ENCODE results near the gene ZNF385C. TPM values are rescaled to one million over a fixed set of nuclear protein-coding genes. Genes with fewer than 3 reads are reported as not detected.
A peak's percentile ranks its signal among the peaks of the same experiment; 100 is the strongest.
"Not testable (repeated sequence)": the region's sequence is repeated elsewhere in the genome, so short reads cannot be mapped to it uniquely, and the experiment has no call there.

The ZNF385C gene
- total RNA-seq, 1 donor from 2014 or later, result 1.2 TPM

GRCh38 chr17:42020845-42021244 is 77.4 kb downstream of the ZNF385C start:
- DNase-seq (ENCODE audit: low spot score), result not testable (repeated sequence)

- peak; percentile 92 for DNase-seq (ENCODE audit: low spot score)
Measured at GRCh38 chr17:42019509-42020404, 78.5 kb downstream of the ZNF385C start, which contains the start of gene NKIRAS2. TSS of gene NKIRAS2 (plus strand) at chr17:42020090. CDS start at chr17:42021578, 1,488 bp downstream.

GRCh38 chr17:42018988-42019387 is 79.3 kb downstream of the ZNF385C start:
- no peak for DNase-seq (ENCODE audit: low spot score)

- no peak for DNase-seq (ENCODE audit: low spot score)
Measured at GRCh38 chr17:42018339-42018738, 79.9 kb downstream of the ZNF385C start.

- no peak for DNase-seq (ENCODE audit: low spot score)
Measured at GRCh38 chr17:42017866-42018200, 80.4 kb downstream of the ZNF385C start.

GRCh38 chr17:42016941-42017865 is 81.1 kb downstream of the ZNF385C start, which contains the start of gene DNAJC7:
TSS of gene DNAJC7 (minus strand) at chr17:42017439. CDS start at chr17:42017416, 23 bp downstream.
- peak; percentile 95 for DNase-seq (ENCODE audit: low spot score)

GRCh38 chr17:42016411-42016831 is 81.9 kb downstream of the ZNF385C start:
- no peak for DNase-seq (ENCODE audit: low spot score)

GRCh38 chr17:42013740-42014139 is 84.5 kb downstream of the ZNF385C start:
- not testable (repeated sequence) for DNase-seq (ENCODE audit: low spot score)

GRCh38 chr17:42012363-42012762 is 85.9 kb downstream of the ZNF385C start:
- DNase-seq (ENCODE audit: low spot score), result not testable (repeated sequence)

- no peak for DNase-seq (ENCODE audit: low spot score)
Measured at GRCh38 chr17:42010898-42011516, 87.3 kb downstream of the ZNF385C start.

- DNase-seq (ENCODE audit: low spot score), result not testable (repeated sequence)
Measured at GRCh38 chr17:42010266-42010680, 88.0 kb downstream of the ZNF385C start.

GRCh38 chr17:42009170-42009569 is 89.1 kb downstream of the ZNF385C start:
- DNase-seq (ENCODE audit: low spot score), result no peak

- no peak for DNase-seq (ENCODE audit: low spot score)
Measured at GRCh38 chr17:42005166-42005565, 93.1 kb downstream of the ZNF385C start.

GRCh38 chr17:42002792-42003301 is 95.4 kb downstream of the ZNF385C start:
- DNase-seq (ENCODE audit: low spot score), result no peak

- no peak for DNase-seq (ENCODE audit: low spot score)
Measured at GRCh38 chr17:42002175-42002791, 96.0 kb downstream of the ZNF385C start.

GRCh38 chr17:42001729-42002128 is 96.5 kb downstream of the ZNF385C start:
- DNase-seq (ENCODE audit: low spot score), result no peak

- no peak for DNase-seq (ENCODE audit: low spot score)
Measured at GRCh38 chr17:42000413-42001133, 97.7 kb downstream of the ZNF385C start.

- DNase-seq (ENCODE audit: low spot score), result no peak
Measured at GRCh38 chr17:41998497-41998896, 99.8 kb downstream of the ZNF385C start.

- DNase-seq (ENCODE audit: low spot score), result no peak
Measured at GRCh38 chr17:41996855-41997164, 101.5 kb downstream of the ZNF385C start.

GRCh38 chr17:41992576-41992975 is 105.7 kb downstream of the ZNF385C start:
- no peak for DNase-seq (ENCODE audit: low spot score)

Data from umbilical cord (tissue), 2 donors.